GM13976 (cell line): ENCODE measurements around the gene SPACA6.

Experiments
- DNase-seq: peaks from one replicate; pipeline ENCODE4 v3.0.0; 2012; ENCODE audit warnings: low spot score
- in situ Hi-C: fragments of 300-500 bp; cut with MboI; formaldehyde crosslinking; loops from one replicate; pipeline ENCODE4 v1.12.0; 2022; ENCODE audit warnings: low sequenced_read_pairs, mixed read lengths, inconsistent platforms; ENCODE audit not compliant: unreplicated experiment
- TF ChIP-seq, protein P1 (sequence below): IDR thresholded peaks from 2 replicates; pipeline ENCODE4 v1.5.1; 2012; ENCODE audit warnings: borderline replicate concordance, mild to moderate bottlenecking; ENCODE audit not compliant: insufficient read depth; ENCODE audit errors: extremely low read depth, missing control alignments, control extremely low read depth

The SPACA6 gene

DNA sequence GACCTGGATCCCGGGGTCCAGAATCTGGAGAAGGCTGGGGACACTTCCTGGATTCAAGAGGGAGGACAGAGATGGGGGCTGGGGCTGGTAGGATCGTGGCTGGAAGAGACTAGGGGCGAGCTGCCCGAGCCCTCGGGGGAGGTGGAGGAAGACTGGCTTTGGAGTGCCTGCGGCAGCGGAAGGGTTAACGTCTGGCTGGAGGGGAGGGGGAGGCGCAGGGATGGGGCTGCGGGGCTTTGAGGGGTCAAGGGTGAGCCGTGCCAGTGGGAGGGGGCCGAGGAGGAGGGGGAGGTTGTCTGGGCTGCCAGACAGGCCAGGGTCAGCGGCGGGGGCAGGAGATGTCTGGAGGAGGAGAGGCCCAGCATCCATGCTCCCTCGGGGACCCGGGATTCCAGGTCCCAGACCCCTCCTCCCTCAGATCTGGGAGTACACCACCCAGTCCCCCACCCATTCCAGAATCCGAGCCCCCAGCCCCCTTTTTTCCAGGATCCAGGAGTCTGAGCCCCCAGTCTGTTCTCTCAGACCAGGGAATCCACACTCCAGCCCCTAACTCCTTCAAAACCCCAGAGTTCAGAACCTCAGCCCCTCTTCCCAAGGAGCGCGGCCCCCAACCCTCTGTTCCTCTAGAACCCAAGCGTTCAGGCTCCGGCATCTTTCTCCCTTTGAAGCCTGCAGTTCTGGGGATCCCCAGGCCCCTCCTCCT lies 3.2 kb upstream of the SPACA6 start:
- no peak for DNase-seq
- in situ Hi-C loops: no loop called here
- TF ChIP-seq, protein P1, sequence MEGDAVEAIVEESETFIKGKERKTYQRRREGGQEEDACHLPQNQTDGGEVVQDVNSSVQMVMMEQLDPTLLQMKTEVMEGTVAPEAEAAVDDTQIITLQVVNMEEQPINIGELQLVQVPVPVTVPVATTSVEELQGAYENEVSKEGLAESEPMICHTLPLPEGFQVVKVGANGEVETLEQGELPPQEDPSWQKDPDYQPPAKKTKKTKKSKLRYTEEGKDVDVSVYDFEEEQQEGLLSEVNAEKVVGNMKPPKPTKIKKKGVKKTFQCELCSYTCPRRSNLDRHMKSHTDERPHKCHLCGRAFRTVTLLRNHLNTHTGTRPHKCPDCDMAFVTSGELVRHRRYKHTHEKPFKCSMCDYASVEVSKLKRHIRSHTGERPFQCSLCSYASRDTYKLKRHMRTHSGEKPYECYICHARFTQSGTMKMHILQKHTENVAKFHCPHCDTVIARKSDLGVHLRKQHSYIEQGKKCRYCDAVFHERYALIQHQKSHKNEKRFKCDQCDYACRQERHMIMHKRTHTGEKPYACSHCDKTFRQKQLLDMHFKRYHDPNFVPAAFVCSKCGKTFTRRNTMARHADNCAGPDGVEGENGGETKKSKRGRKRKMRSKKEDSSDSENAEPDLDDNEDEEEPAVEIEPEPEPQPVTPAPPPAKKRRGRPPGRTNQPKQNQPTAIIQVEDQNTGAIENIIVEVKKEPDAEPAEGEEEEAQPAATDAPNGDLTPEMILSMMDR: no peak

DNA sequence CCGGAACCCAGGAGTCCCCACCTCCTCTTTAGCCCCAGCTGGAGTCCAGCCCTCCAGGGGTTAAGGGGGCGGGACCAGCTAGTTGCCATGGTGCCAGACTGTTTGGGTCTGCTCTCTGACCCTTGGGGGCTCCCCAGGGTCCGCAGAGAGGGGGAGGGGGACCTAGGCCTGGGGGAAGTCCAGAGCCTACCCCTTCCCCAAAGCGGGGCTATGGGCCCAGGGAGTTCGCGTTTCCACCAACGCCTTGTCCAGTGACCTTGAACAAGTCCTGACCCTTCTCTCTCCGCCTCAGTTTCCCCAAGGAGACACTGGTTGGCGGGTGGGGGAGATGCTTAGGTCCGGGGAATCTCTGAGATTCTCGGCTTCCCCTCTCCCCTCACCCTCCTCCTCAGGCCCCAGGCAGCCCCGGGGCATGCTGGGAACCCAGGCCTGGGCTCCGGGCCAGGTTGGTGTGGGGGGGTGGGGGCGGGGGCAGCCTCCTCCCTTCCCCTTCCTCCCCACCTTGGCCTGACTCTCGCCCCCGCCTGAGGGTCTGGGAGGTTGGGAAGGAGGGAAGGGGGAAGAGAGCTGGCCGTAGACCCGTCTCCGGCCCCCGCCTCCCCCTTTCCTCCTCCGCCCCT lies 2.6 kb upstream of the SPACA6 start:
- TF ChIP-seq, protein P1: no peak
- in situ Hi-C loops: no loop called here
- peak; percentile 88 for DNase-seq

DNA sequence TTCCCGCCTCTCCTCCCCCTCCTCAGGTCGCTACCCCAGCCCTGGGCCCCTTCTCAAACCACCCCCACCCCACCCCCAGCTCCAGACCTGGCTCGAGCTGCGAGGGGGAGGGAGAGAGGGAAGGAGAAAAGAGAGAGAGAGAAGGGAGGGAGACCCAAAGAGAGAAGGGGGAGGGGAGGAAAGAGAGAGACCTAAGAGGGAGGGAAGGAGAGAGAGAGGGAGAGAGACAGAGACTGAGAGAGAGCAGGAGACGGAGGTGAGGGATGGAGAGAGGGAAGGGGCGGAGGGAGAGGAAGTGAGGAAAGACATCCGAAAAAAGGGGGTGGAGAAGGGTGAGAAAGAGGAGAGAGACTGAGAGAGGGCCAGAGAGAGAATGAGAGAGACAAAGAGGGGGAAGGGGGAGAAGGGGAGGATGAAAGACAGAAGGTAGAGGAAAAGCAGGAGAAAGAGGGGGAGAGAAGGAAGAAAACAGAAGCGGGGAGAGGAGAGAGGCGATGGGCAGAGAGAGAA lies 2.0 kb upstream of the SPACA6 start:
- in situ Hi-C loops: no loop called here
- TF ChIP-seq, protein P1: no peak
- no peak for DNase-seq

DNA sequence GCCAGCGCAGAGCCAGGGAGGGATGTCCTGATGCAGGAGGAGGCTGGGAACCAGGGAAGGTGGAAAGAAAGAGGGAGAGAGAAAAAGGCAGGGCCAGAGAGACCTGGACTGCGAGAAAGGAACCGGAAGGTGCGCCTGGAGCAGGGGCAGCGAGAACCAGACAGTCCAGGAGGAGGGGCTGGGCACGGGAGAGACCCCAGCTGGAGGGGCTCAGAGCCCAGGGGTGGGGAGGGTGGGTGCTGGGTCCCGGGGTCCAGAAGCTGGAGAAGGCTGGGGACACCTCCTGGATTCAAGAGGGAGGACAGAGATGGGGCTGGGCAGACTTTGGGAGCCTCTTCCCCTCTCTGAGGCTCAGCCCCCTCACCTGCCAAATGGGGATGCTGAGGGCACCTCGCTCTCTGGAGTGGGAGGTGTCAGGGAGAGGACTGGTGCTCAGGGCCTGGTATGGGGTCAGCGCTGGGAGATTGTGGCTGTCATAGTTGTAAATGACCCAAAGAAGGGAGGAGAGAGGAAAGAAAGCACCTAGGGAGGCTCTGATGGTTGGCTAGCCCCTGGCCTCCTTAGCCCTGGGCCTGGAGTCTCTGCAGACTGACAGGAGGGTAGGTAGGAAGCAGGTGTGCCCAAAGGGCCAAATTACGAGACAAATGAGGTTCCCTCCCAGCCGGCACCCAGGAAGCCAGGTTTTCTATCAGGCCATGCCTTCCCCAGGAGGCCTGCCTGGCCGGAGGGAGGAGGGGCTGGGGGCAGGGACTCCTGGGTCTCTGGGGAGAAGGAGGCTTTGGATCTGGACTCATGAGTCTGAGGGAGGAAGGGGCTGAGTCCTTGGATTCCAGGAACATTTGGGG lies 1.3 kb upstream of the SPACA6 start:
- in situ Hi-C loops: no loop called here
- DNase-seq: no peak
- TF ChIP-seq, protein P1: no peak

DNA sequence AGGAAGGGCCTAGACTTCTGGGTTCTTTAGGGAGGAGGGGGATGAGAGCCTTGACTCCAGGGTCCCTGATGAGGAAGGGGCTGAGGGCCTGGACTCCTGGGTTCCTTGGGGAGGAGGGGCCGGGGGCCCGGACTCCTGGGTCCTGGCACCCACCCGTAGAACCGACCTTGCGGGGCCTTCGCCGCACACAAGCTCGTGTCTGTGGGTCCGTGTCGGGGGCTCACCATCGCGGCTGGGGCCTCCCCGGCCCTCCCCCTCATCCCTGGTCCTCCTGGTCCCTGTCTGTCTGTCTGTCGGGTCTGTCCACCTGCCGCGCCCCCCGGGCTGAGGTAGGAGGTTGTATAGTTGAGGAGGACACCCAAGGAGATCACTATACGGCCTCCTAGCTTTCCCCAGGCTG lies 662 bp upstream of the SPACA6 start:
- no peak for DNase-seq
- TF ChIP-seq, protein P1: no peak
- in situ Hi-C loops: no loop called here

DNA sequence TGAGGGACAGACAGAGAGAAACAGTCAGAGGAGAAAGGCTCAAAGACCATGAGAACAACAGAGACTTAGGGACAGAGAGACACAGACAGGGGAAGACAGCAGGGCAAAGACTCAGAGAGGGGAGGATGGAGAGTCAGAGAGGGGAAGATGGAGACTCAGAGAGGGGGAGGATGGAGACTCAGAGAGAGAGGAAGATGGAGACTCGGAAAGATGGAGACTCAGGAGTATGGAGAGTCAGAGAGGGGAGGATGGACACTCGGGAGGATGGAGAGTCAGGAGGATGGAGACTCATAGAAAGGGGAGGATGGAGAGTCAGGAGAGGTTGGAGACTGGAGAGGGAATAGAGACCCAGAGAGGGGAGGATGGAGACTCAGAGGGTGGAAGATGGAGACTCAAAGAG lies 689 bp downstream of the SPACA6 start:
- no peak for DNase-seq
- in situ Hi-C loops: no loop called here
- TF ChIP-seq, protein P1: no peak
